ENCODE results near the gene SLC25A6. TPM values are rescaled to one million over a fixed set of nuclear protein-coding genes. Genes with fewer than 3 reads are reported as not detected.
"Not testable (repeated sequence)": the region's sequence is repeated elsewhere in the genome, so short reads cannot be mapped to it uniquely, and the experiment has no call there.

SLC25A6 gene
- total RNA-seq, 4 donors from 2014 or later = 342 to 468 (median 415) TPM

DNA sequence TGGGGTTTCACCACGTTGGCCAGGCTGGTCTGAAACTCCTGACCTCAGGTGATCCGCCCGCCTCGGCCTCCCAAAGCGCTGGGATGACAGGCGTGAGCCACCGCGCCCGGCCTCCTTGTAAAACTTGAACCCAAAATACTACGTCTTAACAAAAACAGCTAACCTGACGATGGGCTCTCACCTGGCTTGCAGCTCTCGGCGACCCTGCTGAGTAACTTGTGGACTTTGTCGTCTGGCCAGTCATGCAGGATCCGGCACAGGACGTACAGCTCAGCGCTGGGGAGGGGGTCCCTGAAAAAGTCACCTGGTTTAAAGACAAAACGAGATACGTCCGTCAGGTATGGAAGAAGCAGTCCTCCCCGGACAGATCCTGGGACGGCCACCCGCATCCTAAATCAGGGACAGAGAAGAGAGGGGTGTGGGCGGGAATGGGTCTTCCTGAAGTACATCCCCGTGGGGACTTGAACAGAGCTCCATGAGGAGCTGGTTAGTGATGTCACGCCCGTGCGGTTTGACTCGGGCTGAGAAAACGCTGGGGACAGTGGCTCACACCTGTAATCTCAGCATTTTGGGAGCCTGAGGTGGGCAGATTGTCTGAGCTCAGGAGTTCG, 20.7 kb upstream of the SLC25A6 start:
- ATAC-seq (ENCODE audit: low FRiP score) = no peak
- no peak for DNase-seq (ENCODE audit: low spot score)

DNA sequence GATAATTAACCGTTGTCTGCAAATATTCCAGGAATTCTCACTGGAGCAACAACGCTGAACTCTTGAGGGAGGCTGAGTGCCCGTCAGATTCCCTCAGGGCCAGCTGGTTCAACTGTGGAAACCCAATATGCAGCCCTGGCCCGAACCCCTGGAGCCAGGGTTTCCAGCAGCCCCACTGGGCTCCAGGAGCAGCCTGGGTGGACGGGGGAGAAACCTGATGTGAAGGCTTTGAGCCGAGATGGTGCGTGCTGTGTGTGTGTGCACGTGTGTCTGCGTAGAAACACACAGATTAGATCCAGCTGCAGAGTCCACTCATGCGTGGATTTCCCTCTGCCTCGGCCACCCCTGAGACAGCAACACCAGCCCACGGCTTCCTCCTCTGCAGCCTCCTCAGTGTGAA, 19.4 kb upstream of the SLC25A6 start:
- ATAC-seq (ENCODE audit: low FRiP score) = no peak

More for the DNA sequence above, 20.7 kb upstream of the SLC25A6 start:
- TF ChIP-seq, protein P1, sequence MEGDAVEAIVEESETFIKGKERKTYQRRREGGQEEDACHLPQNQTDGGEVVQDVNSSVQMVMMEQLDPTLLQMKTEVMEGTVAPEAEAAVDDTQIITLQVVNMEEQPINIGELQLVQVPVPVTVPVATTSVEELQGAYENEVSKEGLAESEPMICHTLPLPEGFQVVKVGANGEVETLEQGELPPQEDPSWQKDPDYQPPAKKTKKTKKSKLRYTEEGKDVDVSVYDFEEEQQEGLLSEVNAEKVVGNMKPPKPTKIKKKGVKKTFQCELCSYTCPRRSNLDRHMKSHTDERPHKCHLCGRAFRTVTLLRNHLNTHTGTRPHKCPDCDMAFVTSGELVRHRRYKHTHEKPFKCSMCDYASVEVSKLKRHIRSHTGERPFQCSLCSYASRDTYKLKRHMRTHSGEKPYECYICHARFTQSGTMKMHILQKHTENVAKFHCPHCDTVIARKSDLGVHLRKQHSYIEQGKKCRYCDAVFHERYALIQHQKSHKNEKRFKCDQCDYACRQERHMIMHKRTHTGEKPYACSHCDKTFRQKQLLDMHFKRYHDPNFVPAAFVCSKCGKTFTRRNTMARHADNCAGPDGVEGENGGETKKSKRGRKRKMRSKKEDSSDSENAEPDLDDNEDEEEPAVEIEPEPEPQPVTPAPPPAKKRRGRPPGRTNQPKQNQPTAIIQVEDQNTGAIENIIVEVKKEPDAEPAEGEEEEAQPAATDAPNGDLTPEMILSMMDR (IDR thresholded peaks at IDR 0.05) = no peak

DNA sequence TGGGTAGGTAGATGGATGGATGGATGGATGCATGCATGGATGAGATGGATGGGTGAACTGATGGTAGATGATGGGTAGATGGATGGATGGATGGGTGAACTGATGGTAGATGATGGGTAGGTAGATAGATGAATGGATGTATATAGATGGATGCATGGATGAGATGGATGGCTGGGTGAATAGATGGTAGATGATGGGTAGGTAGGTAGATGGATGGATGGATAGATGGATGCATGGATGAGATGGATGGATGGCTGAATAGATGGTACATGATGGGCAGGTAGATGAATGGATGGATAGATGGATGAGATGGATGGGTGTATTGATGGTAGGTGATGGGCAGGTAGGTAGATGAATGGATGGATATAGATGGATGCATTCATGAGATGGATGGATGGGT, 15.1 kb upstream of the SLC25A6 start:
- DNase-seq (ENCODE audit: low spot score) (no peak), ATAC-seq (ENCODE audit: low FRiP score) (no peak)
- TF ChIP-seq, protein P1 (IDR thresholded peaks at IDR 0.05) = no peak

More for the DNA sequence above, 19.4 kb upstream of the SLC25A6 start:
- DNase-seq (ENCODE audit: low spot score) = no peak
- TF ChIP-seq, protein P1 (IDR thresholded peaks at IDR 0.05) = no peak

DNA sequence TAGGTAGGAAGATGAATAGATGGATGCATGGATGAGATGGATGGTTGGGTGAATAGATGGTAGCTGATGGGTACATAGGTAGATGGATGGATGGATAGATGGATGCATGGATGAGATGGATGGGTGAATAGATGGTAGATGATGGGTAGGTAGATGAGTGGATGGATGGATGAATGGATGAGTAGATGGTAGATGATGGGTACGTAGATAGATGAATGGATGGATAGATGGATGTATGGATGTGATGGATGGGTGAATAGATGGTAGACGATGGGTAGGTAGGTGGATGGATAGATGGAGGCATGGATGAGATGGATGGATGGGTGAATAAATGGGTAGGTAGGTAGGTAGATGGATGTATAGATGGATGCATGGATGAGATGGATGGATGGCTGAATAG, 13.9 kb upstream of the SLC25A6 start:
- not testable (repeated sequence) for ATAC-seq (ENCODE audit: low FRiP score); DNase-seq (ENCODE audit: low spot score)

DNA sequence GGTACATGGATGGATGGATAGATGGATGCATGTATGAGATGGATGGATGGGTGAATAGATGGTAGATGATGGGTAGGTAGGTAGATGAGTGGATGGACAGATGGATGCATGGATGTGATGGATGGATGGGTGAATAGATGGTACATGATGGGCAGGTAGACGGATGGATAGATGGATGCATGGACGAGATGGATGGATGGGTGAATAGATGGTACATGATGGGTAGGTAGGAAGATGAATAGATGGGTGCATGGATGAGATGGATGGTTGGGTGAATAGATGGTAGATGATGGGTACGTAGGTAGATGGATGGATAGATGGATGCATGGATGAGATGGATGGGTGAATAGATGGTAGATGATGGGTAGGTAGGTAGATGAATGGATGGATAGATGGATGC, 12.0 kb upstream of the SLC25A6 start:
- DNase-seq (ENCODE audit: low spot score); ATAC-seq (ENCODE audit: low FRiP score): not testable (repeated sequence)

DNA sequence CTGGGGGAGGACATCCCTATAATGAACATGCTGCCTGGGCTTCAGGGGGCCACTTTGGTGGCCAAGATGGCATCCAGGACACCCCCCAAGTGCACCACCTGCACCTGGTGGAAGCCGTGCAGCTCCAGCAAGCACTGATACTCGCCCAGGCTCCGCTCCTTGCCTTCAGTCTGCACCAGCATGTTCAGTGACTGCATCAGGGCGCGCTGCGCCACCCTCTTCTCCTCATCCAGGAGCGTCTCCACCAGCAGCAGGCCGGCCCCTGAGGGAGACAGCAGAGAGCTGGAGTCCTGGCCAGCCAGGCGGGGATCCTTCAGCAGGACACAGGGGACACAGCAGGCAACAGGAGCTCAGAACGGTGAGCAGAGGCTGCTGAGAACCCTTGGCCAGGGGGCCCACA, 11.3 kb upstream of the SLC25A6 start:
- TF ChIP-seq, protein P1 (IDR thresholded peaks at IDR 0.05) = no peak
- DNase-seq (ENCODE audit: low spot score) = no peak
- ATAC-seq (ENCODE audit: low FRiP score) = no peak

DNA sequence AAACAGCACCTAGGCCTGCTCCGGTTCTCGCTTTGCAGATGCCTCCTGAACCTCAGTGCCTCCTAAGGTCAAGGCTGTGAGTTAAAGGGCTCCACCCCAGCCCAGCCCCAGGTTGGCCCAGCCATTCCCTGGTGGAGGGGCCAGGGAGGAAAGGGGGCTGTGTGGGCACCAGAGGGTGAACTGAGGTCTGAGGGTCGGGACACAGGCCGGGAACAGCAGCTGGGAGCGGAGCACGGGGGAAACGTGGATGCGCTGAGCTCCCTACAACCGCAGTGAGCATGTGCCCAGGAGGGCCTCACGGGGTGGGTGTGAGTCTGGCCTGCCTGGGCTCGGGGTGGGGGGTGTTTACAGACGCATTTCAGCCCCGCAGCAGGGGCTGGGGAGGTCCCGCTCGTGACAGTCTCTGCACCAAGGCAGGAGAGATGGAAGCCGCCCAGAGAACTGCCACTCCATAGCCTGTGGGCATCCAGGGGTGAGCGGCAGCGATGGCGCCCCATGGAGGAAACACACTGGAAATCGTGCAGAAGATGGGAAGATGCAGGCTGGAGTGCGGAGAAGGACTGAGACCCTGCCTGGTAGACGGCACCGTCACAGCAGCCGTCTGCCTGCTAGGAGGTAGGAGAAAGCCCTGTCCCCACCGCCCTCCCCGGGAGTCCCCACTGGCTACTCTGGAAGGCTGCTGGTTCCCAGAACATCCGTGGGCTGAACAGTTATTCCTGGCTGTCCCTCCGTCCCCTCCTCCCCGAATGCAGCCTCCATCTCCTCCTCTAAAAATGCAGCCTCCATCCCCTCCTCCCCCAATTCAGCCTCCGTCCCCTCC, 9.9 kb upstream of the SLC25A6 start:
- ATAC-seq (ENCODE audit: low FRiP score) = peak; percentile 41
- no peak for DNase-seq (ENCODE audit: low spot score)
- TF ChIP-seq, protein P1 (IDR thresholded peaks at IDR 0.05) = no peak
